SK-N-SH treated with all-trans-retinoic acid at 6 μM for 48 hours (cell line): ENCODE measurements around the gene PTCD3.

Source experiments
- OSR1 ChIP-seq: fragments of 250-450 bp; sonication (Bioruptor Pico); IDR thresholded peaks from 2 replicates; pipeline ENCODE4 v1.8.0; 2022; ENCODE audit warnings: moderate library complexity, mild to moderate bottlenecking, inconsistent platforms
- ZFP3 ChIP-seq: fragments of 250-450 bp; sonication (Bioruptor Pico); IDR thresholded peaks from 2 replicates; pipeline ENCODE4 v1.5.0; 2020; ENCODE audit warnings: mild to moderate bottlenecking, moderate library complexity
- ZFP30 ChIP-seq: fragments of 450-650 bp; formaldehyde crosslinking; IDR thresholded peaks from 2 replicates; pipeline ENCODE4 v1.5.0; 2022; ENCODE audit warnings: mild to moderate bottlenecking, moderate library complexity
- TF ChIP-seq, protein P1 (sequence below): fragments of 250-450 bp; sonication (Bioruptor Pico); IDR thresholded peaks from 2 replicates; pipeline ENCODE4 v1.5.1; 2021; ENCODE audit warnings: mild to moderate bottlenecking, moderate library complexity
- TF ChIP-seq, protein P2 (sequence below): fragments of 250-450 bp; sonication (Bioruptor Pico); IDR thresholded peaks from 2 replicates; pipeline ENCODE4 v1.8.0; 2020; ENCODE audit warnings: mild to moderate bottlenecking, moderate library complexity, borderline replicate concordance
- TF ChIP-seq, protein P3 (sequence below): fragments of 250-450 bp; sonication (Bioruptor Pico); IDR thresholded peaks from 2 replicates; pipeline ENCODE4 v1.5.1; 2020; ENCODE audit warnings: low read depth, mild to moderate bottlenecking, moderate library complexity

DNA sequence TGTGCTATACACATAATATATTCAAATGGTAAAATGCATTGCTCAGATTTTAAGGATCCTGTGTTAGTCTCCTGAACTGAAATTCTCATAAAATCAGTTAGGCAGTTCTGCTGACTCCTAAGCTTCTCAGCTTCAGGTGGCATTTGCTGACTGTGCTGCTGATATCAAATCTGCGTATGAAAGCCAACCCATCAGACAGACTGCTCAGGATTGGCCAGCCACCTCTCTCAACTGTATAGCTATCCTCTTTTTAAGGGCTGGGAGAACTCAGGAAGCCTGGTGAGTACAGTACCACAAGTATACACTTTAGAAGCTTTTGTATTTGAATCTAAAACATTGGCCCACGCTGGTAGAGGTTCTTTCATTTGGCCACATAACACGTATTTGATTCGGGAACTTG is 28.7 kb downstream of the PTCD3 start:
- TF ChIP-seq OSR1 (CRISPR knock-in tag) (no peak), ZFP30 (no peak), ZFP3 (CRISPR knock-in tag) (no peak)
- TF ChIP-seq, protein P1, sequence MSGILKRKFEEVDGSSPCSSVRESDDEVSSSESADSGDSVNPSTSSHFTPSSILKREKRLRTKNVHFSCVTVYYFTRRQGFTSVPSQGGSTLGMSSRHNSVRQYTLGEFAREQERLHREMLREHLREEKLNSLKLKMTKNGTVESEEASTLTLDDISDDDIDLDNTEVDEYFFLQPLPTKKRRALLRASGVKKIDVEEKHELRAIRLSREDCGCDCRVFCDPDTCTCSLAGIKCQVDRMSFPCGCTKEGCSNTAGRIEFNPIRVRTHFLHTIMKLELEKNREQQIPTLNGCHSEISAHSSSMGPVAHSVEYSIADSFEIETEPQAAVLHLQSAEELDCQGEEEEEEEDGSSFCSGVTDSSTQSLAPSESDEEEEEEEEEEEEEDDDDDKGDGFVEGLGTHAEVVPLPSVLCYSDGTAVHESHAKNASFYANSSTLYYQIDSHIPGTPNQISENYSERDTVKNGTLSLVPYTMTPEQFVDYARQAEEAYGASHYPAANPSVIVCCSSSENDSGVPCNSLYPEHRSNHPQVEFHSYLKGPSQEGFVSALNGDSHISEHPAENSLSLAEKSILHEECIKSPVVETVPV (CRISPR knock-in tag) = no peak
- TF ChIP-seq, protein P2, sequence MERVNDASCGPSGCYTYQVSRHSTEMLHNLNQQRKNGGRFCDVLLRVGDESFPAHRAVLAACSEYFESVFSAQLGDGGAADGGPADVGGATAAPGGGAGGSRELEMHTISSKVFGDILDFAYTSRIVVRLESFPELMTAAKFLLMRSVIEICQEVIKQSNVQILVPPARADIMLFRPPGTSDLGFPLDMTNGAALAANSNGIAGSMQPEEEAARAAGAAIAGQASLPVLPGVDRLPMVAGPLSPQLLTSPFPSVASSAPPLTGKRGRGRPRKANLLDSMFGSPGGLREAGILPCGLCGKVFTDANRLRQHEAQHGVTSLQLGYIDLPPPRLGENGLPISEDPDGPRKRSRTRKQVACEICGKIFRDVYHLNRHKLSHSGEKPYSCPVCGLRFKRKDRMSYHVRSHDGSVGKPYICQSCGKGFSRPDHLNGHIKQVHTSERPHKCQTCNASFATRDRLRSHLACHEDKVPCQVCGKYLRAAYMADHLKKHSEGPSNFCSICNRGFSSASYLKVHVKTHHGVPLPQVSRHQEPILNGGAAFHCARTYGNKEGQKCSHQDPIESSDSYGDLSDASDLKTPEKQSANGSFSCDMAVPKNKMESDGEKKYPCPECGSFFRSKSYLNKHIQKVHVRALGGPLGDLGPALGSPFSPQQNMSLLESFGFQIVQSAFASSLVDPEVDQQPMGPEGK (CRISPR knock-in tag) = no peak
- TF ChIP-seq, protein P3, sequence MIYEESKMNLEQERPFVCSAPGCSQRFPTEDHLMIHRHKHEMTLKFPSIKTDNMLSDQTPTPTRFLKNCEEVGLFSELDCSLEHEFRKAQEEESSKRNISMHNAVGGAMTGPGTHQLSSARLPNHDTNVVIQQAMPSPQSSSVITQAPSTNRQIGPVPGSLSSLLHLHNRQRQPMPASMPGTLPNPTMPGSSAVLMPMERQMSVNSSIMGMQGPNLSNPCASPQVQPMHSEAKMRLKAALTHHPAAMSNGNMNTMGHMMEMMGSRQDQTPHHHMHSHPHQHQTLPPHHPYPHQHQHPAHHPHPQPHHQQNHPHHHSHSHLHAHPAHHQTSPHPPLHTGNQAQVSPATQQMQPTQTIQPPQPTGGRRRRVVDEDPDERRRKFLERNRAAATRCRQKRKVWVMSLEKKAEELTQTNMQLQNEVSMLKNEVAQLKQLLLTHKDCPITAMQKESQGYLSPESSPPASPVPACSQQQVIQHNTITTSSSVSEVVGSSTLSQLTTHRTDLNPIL (CRISPR knock-in tag) = no peak
